ENCODE data around the gene MAPT.

The MAPT gene

GRCh38 chr17:45894022-45894784 lies at the start of gene MAPT:
Gene MAPT, plus strand, starts transcription at chr17:45894554. Its CDS starts 67,784 bp downstream, at chr17:45962338.
- peak; percentile 40 to 64 for DNase-seq (ENCODE audit: low read depth in 2 of 2, low spot score in 1 of 2)

DNA sequence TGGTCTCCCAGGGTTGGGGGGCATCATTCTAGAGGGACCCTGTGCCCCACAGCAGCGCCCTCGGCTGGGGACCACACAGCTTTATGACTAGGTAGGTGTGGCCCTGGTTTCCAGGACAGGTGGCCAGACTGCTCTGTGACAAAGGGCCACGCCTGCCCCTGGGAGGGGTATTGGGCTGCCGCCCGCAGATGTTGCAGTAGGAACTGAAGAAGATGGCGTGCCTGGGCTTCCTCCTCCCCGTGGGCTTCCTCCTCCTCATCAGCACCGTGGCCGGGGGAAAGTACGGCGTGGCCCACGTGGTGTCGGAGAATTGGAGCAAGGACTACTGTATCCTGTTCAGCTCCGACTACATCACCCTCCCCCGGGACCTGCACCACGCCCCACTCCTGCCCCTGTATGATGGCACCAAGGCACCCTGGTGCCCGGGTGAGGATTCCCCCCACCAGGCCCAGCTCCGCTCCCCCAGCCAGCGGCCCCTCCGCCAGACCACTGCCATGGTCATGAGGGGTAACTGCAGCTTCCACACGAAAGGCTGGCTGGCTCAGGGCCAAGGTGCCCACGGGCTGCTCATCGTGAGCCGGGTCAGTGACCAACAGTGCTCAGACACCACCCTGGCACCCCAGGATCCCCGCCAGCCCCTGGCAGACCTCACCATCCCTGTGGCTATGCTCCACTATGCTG lies 49.5 kb upstream of the MAPT start, which contains the start of gene SPPL2C:
Gene SPPL2C (plus strand): TSS at position 187 of the 681 bp plus-strand sequence. CDS start 26 bp downstream, at position 213.
- DNase-seq (ENCODE audit: low read depth in 2 of 2, low spot score in 1 of 2): no peak

DNA sequence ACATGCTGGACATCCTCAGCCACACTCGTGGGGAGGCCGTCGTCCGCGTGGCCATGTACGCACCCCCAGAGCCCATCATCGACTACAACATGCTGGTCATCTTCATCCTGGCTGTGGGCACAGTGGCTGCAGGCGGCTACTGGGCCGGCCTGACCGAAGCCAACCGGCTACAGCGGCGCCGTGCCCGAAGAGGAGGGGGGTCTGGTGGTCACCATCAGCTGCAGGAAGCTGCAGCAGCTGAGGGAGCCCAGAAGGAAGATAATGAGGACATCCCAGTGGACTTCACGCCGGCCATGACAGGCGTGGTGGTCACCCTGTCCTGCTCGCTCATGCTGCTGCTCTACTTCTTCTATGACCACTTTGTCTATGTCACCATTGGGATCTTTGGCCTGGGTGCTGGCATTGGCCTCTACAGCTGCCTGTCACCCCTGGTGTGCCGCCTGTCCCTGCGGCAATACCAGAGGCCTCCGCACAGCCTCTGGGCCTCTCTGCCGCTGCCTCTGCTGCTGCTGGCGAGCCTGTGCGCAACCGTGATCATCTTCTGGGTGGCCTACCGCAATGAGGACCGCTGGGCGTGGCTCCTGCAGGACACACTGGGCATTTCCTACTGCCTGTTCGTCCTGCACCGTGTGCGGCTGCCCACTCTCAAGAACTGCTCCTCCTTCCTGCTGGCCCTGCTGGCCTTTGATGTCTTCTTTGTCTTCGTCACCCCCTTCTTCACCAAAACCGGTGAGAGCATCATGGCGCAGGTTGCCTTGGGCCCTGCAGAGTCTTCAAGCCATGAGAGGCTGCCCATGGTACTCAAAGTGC lies 48.8 kb upstream of the MAPT start:
- DNase-seq (ENCODE audit: low read depth in 2 of 2, low spot score in 1 of 2): no peak

GRCh38 chr17:45846223-45846622 lies 48.1 kb upstream of the MAPT start:
- no peak for DNase-seq (ENCODE audit: low read depth in 2 of 2, low spot score in 1 of 2)

- no peak for DNase-seq (ENCODE audit: low read depth in 2 of 2, low spot score in 1 of 2)
Measured at GRCh38 chr17:45846646-45847045, 47.7 kb upstream of the MAPT start.

DNA sequence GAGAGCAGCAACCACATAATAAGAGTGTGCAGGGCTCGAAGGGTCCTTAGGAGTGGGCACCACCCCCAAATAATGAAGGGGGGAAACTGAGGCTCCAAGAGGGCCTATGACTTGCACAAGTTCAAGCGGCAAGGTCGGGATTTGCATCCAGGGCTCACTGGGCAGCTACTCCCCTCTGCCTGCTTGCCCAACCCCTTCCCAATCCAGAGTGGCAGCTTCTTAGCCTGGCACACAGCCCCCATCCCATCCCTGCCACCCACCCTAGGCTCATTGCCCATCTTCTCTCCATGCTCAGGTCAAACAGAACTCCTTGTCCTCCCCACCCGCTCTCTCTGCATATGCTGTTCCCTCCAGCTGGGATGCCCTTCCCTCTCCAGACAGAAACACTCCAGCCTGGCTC lies 47.3 kb upstream of the MAPT start:
- no peak for DNase-seq (ENCODE audit: low read depth in 2 of 2, low spot score in 1 of 2)

GRCh38 chr17:45847747-45848146 lies 46.6 kb upstream of the MAPT start:
- no peak for DNase-seq (ENCODE audit: low read depth in 2 of 2, low spot score in 1 of 2)

DNA sequence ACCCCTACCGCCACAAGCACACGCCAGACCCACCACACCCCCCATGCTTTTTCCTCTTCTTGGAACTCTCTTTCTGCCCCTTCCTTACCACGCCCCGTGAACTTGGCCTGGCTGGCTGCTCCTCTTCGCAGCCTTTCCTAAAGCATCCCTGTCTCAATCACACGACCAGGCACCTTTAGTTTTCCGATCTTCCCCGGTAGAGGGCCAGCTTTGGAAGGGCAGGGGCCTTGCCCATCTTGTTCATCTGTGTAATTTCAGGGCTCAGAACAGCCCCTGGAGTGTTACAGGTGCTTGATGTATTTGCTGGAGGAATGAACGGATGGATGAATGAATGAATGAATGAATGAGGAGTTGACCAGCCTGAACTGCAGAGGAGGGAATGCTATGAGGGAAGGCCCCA lies 45.9 kb upstream of the MAPT start:
- no peak for DNase-seq (ENCODE audit: low read depth in 2 of 2, low spot score in 1 of 2)

DNA sequence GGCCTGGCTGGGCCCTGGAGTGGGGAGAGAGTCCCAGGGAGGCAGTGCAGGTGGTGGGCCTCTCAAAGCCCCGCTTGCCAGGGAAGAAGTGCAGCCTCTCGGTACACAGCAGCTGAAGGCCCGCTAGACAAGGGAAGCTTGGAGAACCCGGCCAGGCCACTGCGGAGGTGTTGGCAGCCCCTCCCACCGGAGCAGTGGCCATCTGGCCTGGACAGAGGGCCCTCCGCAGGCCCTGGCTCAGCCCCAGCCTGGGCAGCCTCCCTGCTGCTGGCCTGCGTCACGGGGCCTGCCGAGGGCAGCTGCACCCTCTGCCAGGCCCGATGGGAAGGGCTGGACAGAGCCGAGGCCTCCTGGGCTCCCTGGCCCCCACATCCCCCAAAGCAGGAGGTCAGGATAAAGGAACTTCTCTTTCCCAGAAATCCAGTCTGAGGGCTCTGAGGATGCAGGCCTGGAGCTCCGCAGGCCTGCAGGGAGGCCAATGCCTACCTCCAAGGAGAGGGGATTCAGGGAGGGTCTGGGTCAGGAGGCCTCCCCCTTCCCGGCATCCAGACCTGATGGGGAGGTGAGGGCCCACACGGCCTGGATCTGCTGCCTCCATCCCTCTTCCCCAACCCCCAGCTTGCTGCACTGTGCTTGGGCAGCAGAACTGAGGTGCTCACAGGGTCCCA lies 45.4 kb upstream of the MAPT start:
- no peak for DNase-seq (ENCODE audit: low read depth in 2 of 2, low spot score in 1 of 2)

DNA sequence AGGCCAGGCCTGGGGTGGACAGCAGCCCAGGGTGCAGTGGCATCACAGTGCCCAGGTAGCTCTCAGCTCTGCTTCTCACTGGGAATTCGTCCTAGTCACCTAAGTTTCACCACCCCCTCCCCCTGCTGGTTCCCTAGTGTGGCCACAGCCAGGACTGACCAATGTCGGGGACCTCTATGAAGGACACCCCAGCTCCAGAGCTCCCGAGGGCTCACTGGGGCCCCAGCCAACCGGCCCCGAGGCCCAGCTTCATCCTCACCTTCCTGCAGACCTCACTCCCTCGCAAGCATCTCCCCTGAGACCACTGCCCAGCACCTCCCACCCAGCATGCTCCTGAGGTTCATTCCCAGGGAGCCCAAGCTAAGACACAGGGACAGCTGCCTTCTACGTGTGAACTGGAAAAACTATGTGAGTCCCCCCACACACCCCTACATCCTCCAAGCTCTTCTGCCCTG lies 44.8 kb upstream of the MAPT start:
- DNase-seq (ENCODE audit: low read depth in 2 of 2, low spot score in 1 of 2): no peak

DNA sequence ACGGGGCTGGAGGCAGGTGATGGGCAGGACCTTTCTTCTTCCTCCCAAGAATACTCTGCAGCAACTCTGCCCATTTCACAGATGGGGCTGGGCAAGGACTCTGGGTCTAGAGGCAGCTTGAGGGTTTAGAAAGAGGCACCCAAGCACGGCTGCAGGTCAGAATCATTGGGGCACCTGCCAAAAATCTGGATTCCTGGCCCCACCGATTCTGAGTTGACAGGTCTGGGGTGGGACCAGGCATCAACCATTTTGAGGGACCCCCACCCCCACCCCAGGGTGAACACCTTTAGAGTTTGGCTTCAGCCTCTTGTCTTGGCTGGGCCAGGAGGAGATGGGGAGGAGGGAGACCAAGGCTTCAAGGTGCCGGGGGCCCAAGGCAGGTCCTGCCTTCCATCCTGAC lies 44.3 kb upstream of the MAPT start:
- no peak for DNase-seq (ENCODE audit: low read depth in 2 of 2, low spot score in 1 of 2)

- no peak for DNase-seq (ENCODE audit: low read depth in 2 of 2, low spot score in 1 of 2)
Measured at GRCh38 chr17:45850468-45850867, 43.9 kb upstream of the MAPT start.

DNA sequence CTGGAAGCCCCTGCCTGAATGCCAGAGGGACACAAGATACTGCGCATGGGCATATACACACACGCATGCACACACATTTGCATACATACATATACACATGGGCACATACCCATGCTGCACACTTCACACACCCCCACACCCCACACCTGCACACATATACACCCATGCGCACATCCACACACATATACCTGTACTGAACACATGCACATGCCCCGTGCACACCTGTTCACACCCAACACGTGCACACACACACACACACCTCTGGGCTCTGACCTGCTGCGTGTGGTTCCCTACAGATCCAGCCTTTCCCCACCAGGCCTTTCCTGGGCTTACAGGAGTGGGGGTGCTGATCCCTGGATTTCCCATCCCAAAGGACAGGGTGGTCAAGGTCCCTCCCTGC lies 43.3 kb upstream of the MAPT start:
- DNase-seq (ENCODE audit: low read depth in 2 of 2, low spot score in 1 of 2): no peak

DNA sequence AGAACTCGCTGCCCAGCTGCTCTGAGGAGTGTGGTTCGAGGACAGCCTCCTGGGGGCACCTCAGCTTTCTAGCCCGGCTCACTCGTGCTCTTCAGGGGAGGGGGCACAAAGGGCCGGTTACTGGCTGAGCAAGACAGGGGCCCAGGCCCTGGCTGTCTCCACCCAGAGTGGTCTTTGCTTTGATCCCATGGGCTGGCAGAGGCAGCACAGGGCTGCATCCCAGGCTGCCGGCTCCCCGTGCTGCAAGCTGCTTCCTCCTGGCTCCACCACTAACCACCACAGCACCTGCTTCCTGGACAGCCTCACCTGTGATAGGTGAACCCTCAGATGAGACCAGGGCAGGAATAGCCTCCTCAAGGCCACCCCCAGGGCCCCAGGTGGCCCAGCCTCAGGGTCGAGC lies 42.9 kb upstream of the MAPT start:
- DNase-seq (ENCODE audit: low read depth in 2 of 2, low spot score in 1 of 2): no peak

- no peak for DNase-seq (ENCODE audit: low read depth in 2 of 2, low spot score in 1 of 2)
Measured at GRCh38 chr17:45851873-45852272, 42.5 kb upstream of the MAPT start.

- peak in 1 of 2 donors; percentile 29 for DNase-seq (ENCODE audit: low read depth in 2 of 2, low spot score in 1 of 2)
Measured at GRCh38 chr17:45852535-45853297, 41.6 kb upstream of the MAPT start.

DNA sequence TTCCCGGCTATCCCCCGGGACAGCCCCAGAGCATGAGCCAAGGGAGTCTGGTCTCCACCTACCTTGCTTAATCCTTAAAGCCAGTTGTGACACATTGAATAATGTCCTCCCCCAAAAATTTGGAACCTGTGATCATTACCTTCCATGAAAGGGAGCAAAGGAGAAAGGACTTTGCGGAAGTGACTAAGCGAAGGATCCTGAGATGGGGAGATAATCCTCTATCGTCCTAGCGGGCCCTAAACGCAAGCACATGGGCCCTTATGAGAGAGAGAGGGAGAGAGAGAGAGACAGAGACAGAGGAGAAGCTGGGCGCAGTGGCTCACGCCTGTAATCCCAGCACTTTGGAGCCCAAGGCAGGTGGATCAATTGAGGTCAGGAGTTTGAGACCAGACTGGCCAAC lies 40.1 kb upstream of the MAPT start:
- no peak for DNase-seq (ENCODE audit: low read depth in 2 of 2, low spot score in 1 of 2)

DNA sequence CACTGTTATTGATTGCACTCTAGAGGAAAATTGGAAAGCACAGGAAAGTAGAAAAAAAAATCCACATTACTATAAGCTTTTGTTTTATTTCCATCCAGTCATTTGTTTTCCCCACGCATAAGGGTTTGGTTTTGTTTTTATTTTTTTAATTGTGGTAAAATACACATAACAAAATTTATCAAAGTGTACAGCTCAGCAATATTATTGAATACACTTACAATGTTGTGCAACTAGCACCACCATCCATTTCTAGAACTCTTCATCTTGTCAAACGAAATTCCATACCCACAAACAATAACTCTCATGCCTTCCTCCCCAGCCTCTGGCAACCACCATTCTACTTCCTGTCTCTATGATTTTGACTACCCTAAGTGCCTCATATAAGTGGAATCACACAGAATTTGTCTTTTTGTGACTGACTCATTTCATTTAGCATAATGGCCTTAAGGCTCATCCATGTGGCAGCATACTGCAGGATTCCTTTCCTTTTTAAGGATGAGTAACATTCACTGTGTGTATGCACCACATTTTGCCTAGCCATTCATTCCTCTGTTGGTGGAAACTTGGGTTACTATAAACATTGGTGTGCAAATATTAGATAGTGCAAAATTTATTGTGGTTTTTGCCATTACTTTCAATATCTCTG lies 38.5 kb upstream of the MAPT start:
- no peak for DNase-seq (ENCODE audit: low read depth in 2 of 2, low spot score in 1 of 2)

DNA sequence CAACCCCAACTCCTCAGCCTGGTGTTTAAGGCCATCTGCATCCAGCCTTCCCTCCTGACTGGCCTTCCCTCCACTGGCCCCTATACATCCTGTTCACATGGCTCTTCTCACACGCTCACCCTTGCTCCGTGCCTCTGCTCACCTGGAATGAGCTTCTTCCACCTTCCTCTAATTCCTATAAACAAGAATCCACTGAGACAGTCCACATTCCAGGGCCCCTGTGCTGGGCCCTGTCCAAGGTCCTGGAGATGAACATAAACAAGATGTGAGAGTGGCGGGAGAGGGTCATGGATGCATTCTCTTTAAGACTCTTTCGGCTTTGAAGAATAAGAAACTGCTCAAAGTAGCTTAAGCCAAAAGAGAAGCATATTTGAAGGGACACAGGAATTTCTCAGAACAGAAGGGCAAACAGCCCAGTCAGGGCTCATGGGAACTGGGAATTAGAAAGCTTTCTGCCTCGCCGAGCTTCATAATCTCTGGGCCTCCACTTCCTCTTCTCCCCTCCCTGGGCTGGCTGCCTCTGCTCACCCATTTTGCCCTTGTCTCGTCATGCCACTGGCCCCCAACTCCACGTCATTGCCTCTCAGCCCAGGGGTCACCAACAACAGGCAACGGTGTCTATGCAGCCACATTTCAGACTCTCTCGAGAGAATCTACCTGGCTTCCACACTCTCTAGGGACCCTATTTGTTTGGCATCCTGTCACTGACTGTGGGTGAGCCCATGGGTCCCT lies 36.2 kb upstream of the MAPT start:
- no peak for DNase-seq (ENCODE audit: low read depth in 2 of 2, low spot score in 1 of 2)
